HG03571 (cell line): ENCODE measurements around the gene SPANXA2.
"Not testable (repeated sequence)": the region's sequence is repeated elsewhere in the genome, so short reads cannot be mapped to it uniquely, and the experiment has no call there.

Experiments used
- ATAC-seq: cut with Tn5 transposase; IDR thresholded peaks from one replicate; pipeline ENCODE4 v1.9.1; 2021; ENCODE audit not compliant: unreplicated experiment

Gene SPANXA2

DNA sequence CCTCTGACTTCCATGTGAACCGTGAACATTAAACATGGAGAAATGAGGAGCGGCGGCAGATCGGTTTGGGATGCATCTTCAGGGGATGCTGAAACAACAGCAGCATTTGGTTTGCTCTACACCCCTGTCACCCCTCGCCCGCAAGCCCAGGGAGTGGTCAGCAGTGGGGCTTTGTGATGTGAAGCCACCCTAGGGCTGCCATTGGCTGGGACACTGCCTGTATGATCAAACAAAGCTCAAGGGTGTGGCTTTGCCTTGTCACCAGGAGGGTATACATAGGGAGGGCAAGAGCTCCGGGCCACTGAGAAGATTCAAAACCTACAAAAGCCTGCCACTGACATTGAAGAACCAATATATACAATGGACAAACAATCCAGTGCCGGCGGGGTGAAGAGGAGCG, at the start of gene SPANXA2:
Gene SPANXA2 (plus strand): TSS at position 301 of the 400 bp plus-strand sequence. CDS start 60 bp downstream, at position 361.
- ATAC-seq: not testable (repeated sequence)

DNA sequence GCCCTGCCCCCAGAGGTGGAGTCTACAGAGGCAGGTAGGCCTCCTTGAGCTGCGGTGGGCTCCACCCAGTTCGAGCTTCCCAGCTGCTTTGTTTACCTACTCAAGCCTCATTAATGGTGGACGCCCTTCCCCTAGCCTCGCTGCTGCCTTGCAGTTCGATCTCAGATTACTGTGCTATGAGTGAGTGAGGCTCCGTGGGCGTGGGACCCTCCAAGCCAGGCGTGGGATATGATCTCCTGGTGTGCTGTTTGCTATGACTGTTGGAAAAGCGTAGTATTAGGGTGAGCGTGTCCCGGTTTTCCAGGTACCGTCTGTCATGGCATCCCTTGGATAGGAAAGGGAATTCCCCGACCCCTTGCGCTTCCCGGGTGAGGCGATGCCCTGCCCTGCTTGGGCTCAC, 47.0 kb upstream of the SPANXA2 start:
- not testable (repeated sequence) for ATAC-seq

DNA sequence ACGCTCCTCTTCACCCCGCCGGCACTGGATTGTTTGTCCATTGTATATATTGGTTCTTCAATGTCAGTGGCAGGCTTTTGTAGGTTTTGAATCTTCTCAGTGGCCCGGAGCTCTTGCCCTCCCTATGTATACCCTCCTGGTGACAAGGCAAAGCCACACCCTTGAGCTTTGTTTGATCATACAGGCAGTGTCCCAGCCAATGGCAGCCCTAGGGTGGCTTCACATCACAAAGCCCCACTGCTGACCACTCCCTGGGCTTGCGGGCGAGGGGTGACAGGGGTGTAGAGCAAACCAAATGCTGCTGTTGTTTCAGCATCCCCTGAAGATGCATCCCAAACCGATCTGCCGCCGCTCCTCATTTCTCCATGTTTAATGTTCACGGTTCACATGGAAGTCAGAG, 4.9 kb upstream of the SPANXA2 start, which contains the start of gene SPANXA1:
Gene SPANXA1 (minus strand): TSS at position 101 of the 400 bp plus-strand sequence. CDS start 60 bp downstream, at position 41.
- ATAC-seq: not testable (repeated sequence)

GRCh38 chrX:141609111-141609510, 19.6 kb downstream of the SPANXA2 start:
- ATAC-seq: no peak

- no peak for ATAC-seq
Observed at GRCh38 chrX:141619336-141619735, 29.8 kb downstream of the SPANXA2 start.

- no peak for ATAC-seq
Observed at GRCh38 chrX:141632124-141632523, 42.6 kb downstream of the SPANXA2 start.

DNA sequence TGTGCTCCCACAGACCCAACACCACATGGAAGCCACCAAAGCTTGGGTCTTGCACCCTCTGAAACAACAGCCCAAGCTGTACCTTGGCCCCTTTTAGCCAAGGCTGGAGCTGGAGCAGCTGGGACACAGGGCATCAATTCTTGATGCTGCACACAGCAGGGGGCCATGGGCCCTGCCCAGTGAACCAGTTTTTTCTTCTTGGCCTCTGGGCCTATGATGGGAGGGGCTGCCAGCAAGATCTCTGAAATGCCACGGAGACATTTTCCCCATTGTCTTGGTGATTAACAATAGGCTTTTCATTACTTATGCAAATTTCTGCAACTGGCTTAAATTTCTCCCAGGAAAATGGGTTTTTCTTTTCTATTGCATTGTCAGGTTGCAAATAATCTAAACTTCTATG, 49.0 kb downstream of the SPANXA2 start:
- no peak for ATAC-seq
